Panc1 (cell line): ENCODE measurements around the gene NPM1. TPM values are rescaled to one million over a fixed set of nuclear protein-coding genes. Genes with fewer than 3 reads are reported as not detected.

Experiments used
- ATAC-seq: fragments of 200-7000 bp; cut with Tn5 transposase; 2 replicates; pipeline ENCODE4 v1.9.1; 2020; ENCODE audit warnings: mild to moderate bottlenecking, moderate library complexity
- BruUV-seq: library from RNA; stranded (reverse); fragments of 400-500 nt; replicated peaks from 2 replicates; lab custom pipeline; 2021; lab: Mats Ljungman, UMichigan
- CTCF ChIA-PET: fragments of 300-600 bp; sonication (Branson Sonifier 250); formaldehyde crosslinking; loops from one replicate; lab custom pipeline; 2022; ENCODE audit warnings: antibody characterized with exemption; lab: Charles Lee
- POLR2A ChIA-PET: fragments of 300-600 bp; sonication (Branson Sonifier 250); formaldehyde crosslinking; loops from one replicate; lab custom pipeline; 2022; ENCODE audit warnings: antibody characterized with exemption; lab: Charles Lee
- DNase-seq: peaks from one replicate; pipeline ENCODE4 v3.0.0-alpha.2; 2010; ENCODE audit warnings: low read depth, low spot score
- H3K27ac ChIP-seq: 2 replicates; pipeline ENCODE4 v1.5.1; 2011; ENCODE audit warnings: mild to moderate bottlenecking, low read length, inconsistent platforms
- H3K27me3 ChIP-seq: fragments of 200-500 bp; sonication (Bioruptor generic); 2 replicates; pipeline ENCODE4 v1.6.0; 2014; ENCODE audit warnings: low read length, inconsistent platforms; ENCODE audit not compliant: control insufficient read depth, insufficient read depth
- H3K36me3 ChIP-seq: fragments of 200-500 bp; sonication (Bioruptor generic); 2 replicates; pipeline ENCODE4 v1.5.1; 2014; ENCODE audit warnings: inconsistent platforms, mild to moderate bottlenecking, low read length, moderate library complexity; ENCODE audit not compliant: control insufficient read depth, insufficient read depth
- H3K4me1 ChIP-seq: 2 replicates; pipeline ENCODE4 v1.5.1; 2011; ENCODE audit warnings: inconsistent platforms, mild to moderate bottlenecking, low read length, moderate library complexity; ENCODE audit not compliant: control insufficient read depth, insufficient read depth
- H3K4me3 ChIP-seq, 2 experiments: 2 replicates each; pipeline ENCODE4 v1.5.1; 2011 to 2012; ENCODE audit warnings: low read depth in 2 of 2, low read length in 2 of 2, mild to moderate bottlenecking in 2 of 2, inconsistent platforms in 1 of 2, moderate library complexity in 1 of 2
- H3K9me3 ChIP-seq: fragments of 200-500 bp; sonication (Bioruptor generic); 2 replicates; pipeline ENCODE4 v1.5.1; 2014; ENCODE audit warnings: low read depth, mild to moderate bottlenecking, inconsistent platforms, low read length, moderate library complexity; ENCODE audit not compliant: control insufficient read depth, insufficient read depth
- CTCF ChIP-seq: fragments of 450-650 bp; IDR thresholded peaks from 2 replicates; pipeline ENCODE4 v1.5.1; 2017; ENCODE audit warnings: mild to moderate bottlenecking
- POLR2AphosphoS5 ChIP-seq: IDR thresholded peaks from 2 replicates; pipeline ENCODE4 v1.6.1; 2012; ENCODE audit warnings: mild to moderate bottlenecking, low read depth, low read length, moderate library complexity
- REST ChIP-seq, 2 experiments: IDR thresholded peaks; 2 replicates each; pipeline ENCODE4 v1.6.1; 2011 to 2012; ENCODE audit warnings: low read depth in 2 of 2, control low read depth in 1 of 2, low read length in 1 of 2, mild to moderate bottlenecking in 1 of 2, moderate library complexity in 1 of 2; ENCODE audit not compliant: insufficient read depth in 1 of 2
- SIN3A ChIP-seq: IDR thresholded peaks from 2 replicates; pipeline ENCODE4 v1.6.1; 2012; ENCODE audit warnings: low read depth, mild to moderate bottlenecking, low read length, moderate library complexity, borderline replicate concordance; ENCODE audit not compliant: insufficient read depth
- TCF7L2 ChIP-seq: IDR thresholded peaks from 2 replicates; pipeline ENCODE4 v1.6.1; 2011; ENCODE audit warnings: mild to moderate bottlenecking, low read depth, low read length, inconsistent platforms
- in situ Hi-C: cut with HindIII; loops from 2 replicates; pipeline ENCODE4 v1.10.0; 2016; ENCODE audit warnings: low sequenced_read_pairs, low pct_unique_long_range_greater_than_20kb
- intact Hi-C: fragments of 100-400 bp; cut with micrococcal nuclease; formaldehyde crosslinking; loops from one replicate; pipeline ENCODE4 v1.10.0; 2022; ENCODE audit not compliant: unreplicated experiment
- total RNA-seq: library from RNA; stranded (reverse); gene quantifications from one replicate; pipeline ENCODE4 v1.2.1, GENCODE V29; 2021; ENCODE audit not compliant: unreplicated experiment

Gene NPM1
- total RNA-seq, 1 experiment from 2014 or later = 1,864 TPM

- Histone ChIP-seq H3K27ac (no peak overlapping the region), H3K27me3 (no peaks in the 10 kb centered on the region), H3K4me1 (no peaks in the 10 kb centered on the region), H3K36me3 (no peaks in the 10 kb centered on the region), H3K4me3 (no peak overlapping the region), H3K9me3 (no peaks in the 10 kb centered on the region)
- DNase-seq = no peak
- in situ Hi-C loops = no loop called here
- intact Hi-C loops = no loop called here
- TF ChIP-seq SIN3A (no peak), POLR2AphosphoS5 (no peak), CTCF (no peak)
- ChIA-PET CTCF (no interaction called here), POLR2A (no interaction called here)
- BruUV-seq = no TSS peak
- ATAC-seq = no peak
These were observed 63.8 kb downstream of the NPM1 start for GRCh38 chr5:171451421-171451820.

GRCh38 chr5:171453056-171453725 lies 65.5 kb downstream of the NPM1 start:
- no TSS peak for BruUV-seq
- no peak overlapping the region for H3K4me3 ChIP-seq
- no peaks in the 10 kb centered on the region for H3K36me3 ChIP-seq
- DNase-seq = no peak
- H3K27me3 ChIP-seq = no peaks in the 10 kb centered on the region
- no peak for ATAC-seq
- in situ Hi-C loops = no loop called here
- CTCF ChIA-PET = no interaction called here
- no peaks in the 10 kb centered on the region for H3K4me1 ChIP-seq
- intact Hi-C loops = no loop called here
- no peaks in the 10 kb centered on the region for H3K9me3 ChIP-seq
- TF ChIP-seq REST (IDR thresholded peaks at IDR 0.05; ENCODE audit: insufficient read depth in 1 of 2, low read depth in 2 of 2, low read length in 1 of 2) = no peak
- no peak for TF ChIP-seq POLR2AphosphoS5
- TF ChIP-seq SIN3A = no peak
- TF ChIP-seq CTCF = no peak
- no peak for TF ChIP-seq TCF7L2
- POLR2A ChIA-PET = no interaction called here
- H3K27ac ChIP-seq = no peak overlapping the region
